VCaP (cell line): ENCODE measurements around the gene SDC3.

Experiments used
- H3K27ac ChIP-seq: fragments of 450-650 bp; 2 replicates; pipeline ENCODE4 v1.5.1; 2017
- CTCF ChIP-seq: fragments of 450-650 bp; conservative IDR thresholded peaks from 2 replicates; pipeline ENCODE4 v1.5.1; 2017; ENCODE audit warnings: mild to moderate bottlenecking, moderate library complexity

SDC3 gene

DNA sequence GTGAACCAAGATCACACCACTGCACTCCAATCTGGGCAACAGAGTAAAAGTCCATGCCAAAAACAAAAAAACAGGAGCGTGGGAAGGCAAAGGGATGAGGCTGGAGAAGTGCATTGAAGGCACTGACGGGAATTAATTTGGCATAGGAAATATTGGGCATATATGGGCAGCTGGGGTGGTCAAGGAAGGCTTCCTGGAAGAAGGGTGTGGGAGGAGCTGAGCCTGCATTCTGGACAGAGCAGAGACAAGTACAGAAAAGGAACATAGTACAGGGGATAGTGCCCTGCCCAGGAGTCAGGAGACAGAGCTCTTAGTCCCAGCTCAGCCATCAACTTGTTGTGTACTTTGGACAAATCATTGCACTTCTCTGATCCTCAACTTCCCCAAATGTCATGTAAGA lies 11.7 kb downstream of the SDC3 start:
- no peak overlapping the region for H3K27ac ChIP-seq
- no peak for TF ChIP-seq CTCF

GRCh38 chr1:30895944-30896660 lies 12.5 kb downstream of the SDC3 start:
- TF ChIP-seq CTCF: no peak
- H3K27ac ChIP-seq: no peak overlapping the region

DNA sequence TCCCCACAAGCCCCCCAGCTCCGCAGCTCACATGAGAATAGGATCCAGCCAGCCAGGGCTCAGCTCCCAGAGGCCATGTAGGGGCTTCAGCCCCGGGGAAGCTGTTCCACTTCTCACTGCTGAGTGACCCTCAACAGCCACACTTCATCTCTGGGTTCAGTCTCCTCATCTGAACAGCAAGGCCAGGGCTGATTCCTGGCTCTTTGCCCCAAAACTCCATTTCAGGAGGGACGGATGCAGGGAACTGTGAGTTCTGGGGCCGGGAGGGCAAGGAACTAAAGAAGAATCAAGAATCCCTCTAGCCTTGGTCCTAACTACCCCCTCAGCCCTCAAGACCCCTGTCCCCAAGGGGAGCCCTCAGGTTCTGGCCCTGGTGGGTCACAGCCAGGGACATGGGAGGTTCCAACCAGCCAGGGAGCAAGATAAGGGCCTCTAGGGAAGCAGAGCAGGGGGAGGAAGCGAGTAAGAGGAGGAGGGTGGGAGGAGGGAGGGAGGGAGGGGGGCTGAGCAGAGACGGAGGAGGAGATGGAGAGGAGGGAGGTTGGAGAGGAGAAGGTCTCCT lies 13.1 kb downstream of the SDC3 start:
- no peak for TF ChIP-seq CTCF
- H3K27ac ChIP-seq: no peak overlapping the region

GRCh38 chr1:30894508-30894973 lies 14.0 kb downstream of the SDC3 start:
- no peak for TF ChIP-seq CTCF
- no peak overlapping the region for H3K27ac ChIP-seq

- H3K27ac ChIP-seq: no peak overlapping the region
- TF ChIP-seq CTCF: no peak
Observed at GRCh38 chr1:30893776-30894507, 14.6 kb downstream of the SDC3 start.

- no peak for TF ChIP-seq CTCF
- H3K27ac ChIP-seq: no peak overlapping the region
Observed at GRCh38 chr1:30892671-30893073, 15.9 kb downstream of the SDC3 start.

DNA sequence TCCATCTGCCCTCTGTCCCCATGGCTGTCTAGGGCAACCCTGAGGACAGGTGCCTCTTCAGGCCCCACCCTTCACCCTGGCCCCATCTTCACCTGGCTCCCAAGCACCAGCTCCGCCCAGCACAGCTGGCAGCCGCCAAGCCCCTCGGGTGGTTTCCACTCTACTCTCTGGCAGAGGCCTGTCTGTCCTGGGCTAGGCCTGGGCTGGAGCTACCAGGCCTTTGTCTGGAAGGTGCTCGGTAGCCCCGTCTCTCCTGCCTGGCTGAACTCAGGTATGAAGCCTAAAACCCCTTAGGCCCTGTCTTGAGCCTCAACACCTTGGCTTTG lies 17.4 kb downstream of the SDC3 start:
- no peak overlapping the region for H3K27ac ChIP-seq
- TF ChIP-seq CTCF: no peak
